ENCODE results near the gene TEPSIN. TPM values are rescaled to one million over a fixed set of nuclear protein-coding genes. Genes with fewer than 3 reads are reported as not detected.
A peak's percentile ranks its signal among the peaks of the same experiment; 100 is the strongest.

TEPSIN gene
- total and polyA plus RNA-seq, 2 of the 13 experiments (the other 11 are each of a cell fraction or from before 2014, with no cell fraction given): 16.1 to 18.8 TPM

DNA sequence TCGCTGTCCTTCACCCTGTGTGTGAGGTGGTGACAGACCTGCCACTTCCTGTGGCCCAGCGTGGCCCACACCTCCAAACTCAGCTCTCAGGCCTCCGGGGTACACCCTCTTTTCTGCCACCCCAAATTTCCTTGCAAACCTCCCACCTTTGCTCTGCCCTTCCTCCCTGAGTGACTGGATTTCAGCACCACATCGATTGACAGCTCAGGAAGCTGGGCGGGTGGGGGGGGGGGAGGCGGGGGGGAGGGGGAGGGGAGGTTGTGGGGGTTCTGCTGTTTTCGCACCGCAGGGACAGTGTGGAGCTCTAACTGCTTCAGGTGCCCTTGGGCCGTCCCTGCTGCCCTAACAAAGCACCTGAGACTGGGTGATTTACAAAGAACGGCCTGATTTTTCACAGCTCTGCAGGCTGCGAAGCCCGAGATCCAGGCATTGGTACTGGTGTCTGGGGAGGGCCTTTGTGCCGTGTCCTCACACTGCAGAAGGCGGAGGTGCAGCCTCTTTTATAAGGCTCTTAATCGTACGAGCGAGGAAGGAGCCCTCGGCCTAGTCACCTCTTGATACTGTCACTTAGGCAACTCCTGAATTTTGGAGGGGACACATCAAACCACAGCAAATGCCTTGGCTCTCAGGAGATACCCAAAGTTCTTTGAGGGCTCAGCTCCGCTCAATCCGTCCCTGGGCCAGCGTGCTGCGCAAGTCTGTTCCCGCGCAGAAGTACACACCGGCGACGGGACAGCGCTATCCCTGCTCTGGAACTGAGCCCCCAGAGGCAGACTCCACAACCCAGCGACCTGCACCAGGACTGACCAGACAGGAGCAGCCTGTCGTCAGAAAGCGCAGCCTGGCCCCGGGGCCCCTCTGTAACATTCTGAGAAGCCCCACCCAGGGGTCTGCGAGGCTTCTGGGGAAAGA lies 3.8 kb upstream of the TEPSIN start (continued):
- TF ChIP-seq ZNF740 (CRISPR knock-in tag; IDR thresholded peaks at IDR 0.05): peak; percentile 43
- TF ChIP-seq ATF5 (CRISPR knock-in tag; IDR thresholded peaks at IDR 0.05; ENCODE audit: low read depth): no peak
- no peak for TF ChIP-seq ZSCAN22 (CRISPR knock-in tag; IDR thresholded peaks at IDR 0.05)
- TF ChIP-seq ELF1 (CRISPR knock-in tag; IDR thresholded peaks at IDR 0.05): no peak
- peak; percentile 94 for TF ChIP-seq AGO2 (optimal IDR thresholded peaks at IDR 0.05; ENCODE audit: low read depth, low read length)
- TF ChIP-seq ZNF136 (CRISPR knock-in tag; IDR thresholded peaks at IDR 0.05; ENCODE audit: low read depth): no peak
- TF ChIP-seq SMARCC2 (IDR thresholded peaks at IDR 0.05): no peak
- no peak for TF ChIP-seq ZNF274 (CRISPR knock-in tag; IDR thresholded peaks at IDR 0.05)
- TF ChIP-seq, protein P1, sequence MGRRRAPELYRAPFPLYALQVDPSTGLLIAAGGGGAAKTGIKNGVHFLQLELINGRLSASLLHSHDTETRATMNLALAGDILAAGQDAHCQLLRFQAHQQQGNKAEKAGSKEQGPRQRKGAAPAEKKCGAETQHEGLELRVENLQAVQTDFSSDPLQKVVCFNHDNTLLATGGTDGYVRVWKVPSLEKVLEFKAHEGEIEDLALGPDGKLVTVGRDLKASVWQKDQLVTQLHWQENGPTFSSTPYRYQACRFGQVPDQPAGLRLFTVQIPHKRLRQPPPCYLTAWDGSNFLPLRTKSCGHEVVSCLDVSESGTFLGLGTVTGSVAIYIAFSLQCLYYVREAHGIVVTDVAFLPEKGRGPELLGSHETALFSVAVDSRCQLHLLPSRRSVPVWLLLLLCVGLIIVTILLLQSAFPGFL (CRISPR knock-in tag; IDR thresholded peaks at IDR 0.05): no peak
- 0 out of 2 replicates have a peak, but pooled peaks have one; percentile 22 for TF ChIP-seq ZNF605 (CRISPR knock-in tag; IDR thresholded peaks at IDR 0.05)
- no peak for TF ChIP-seq ZNF563 (CRISPR knock-in tag; IDR thresholded peaks at IDR 0.05)
- TF ChIP-seq SALL2 (CRISPR knock-in tag; IDR thresholded peaks at IDR 0.05): 0 out of 2 replicates have a peak, but pooled peaks have one; percentile 18
- no peak; the same call in 1 of the 2 replicates for TF ChIP-seq POLR2AphosphoS5 (IDR thresholded peaks at IDR 0.05; ENCODE audit: low read depth, low read length)
- no peak for TF ChIP-seq HOXA5 (CRISPR knock-in tag; IDR thresholded peaks at IDR 0.05)
- TF ChIP-seq ADNP (CRISPR knock-in tag; IDR thresholded peaks at IDR 0.05): no peak
- no peak for TF ChIP-seq ZBTB39 (CRISPR knock-in tag; IDR thresholded peaks at IDR 0.05)
- TF ChIP-seq AGO1 (IDR thresholded peaks at IDR 0.05; ENCODE audit: low read depth, low read length, poor library complexity, severe bottlenecking): peak; percentile 67
- peak; percentile 78 for TF ChIP-seq RBM22 (optimal IDR thresholded peaks at IDR 0.05; ENCODE audit: low read length)
- no peak for TF ChIP-seq ZFY (CRISPR knock-in tag; IDR thresholded peaks at IDR 0.05)
- TF ChIP-seq ZNF547 (CRISPR knock-in tag; IDR thresholded peaks at IDR 0.05): no peak
- no peak for TF ChIP-seq GTF3A (CRISPR knock-in tag; conservative IDR thresholded peaks at IDR 0.05)
- TF ChIP-seq POLR2G (IDR thresholded peaks at IDR 0.05; ENCODE audit: low read depth, low read length): peak; percentile 59
- TF ChIP-seq HOXA3 (CRISPR knock-in tag; IDR thresholded peaks at IDR 0.05): 0 out of 2 replicates have a peak, but pooled peaks have one; percentile 41
- no peak for TF ChIP-seq NFIC (IDR thresholded peaks at IDR 0.05; ENCODE audit: low read length)
